GM18505 (cell line): ENCODE results near the gene MYOM1.

Source experiments
- ATAC-seq: cut with Tn5 transposase; IDR thresholded peaks from one replicate; pipeline ENCODE4 v1.9.1; 2021; ENCODE audit not compliant: unreplicated experiment
- POLR2A ChIP-seq: IDR thresholded peaks from 4 replicates; pipeline ENCODE4 v1.6.1; 2011; ENCODE audit warnings: borderline replicate concordance; ENCODE audit not compliant: insufficient read depth, insufficient read length; ENCODE audit errors: extremely low read depth

The MYOM1 gene

DNA sequence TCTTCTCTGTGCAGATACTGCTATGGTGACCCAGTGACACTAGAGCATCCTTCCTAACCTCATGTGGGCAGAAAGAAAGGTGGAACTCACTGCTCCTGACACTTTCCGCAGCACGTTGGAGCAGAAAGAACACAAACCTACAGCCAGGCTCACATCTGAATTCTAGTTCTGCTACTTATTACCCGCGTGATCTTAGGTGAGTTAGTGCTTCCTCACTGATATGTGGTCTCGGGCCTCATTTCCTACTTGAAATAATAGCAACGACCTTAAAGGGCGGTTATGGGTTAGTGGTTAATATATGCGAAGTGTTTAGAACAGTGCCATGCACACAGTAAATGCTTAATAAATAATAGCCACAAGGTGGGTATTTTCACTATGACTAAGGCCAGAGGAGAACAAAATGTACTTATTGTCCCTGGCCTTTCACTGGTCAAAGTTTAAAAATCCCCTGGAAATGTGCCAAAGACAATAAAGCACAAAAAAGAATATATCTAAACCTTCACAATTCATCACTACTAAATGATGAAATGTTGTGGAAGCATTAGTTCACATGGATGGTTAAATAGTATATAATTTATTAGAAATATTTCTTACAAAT lies 66.6 kb downstream of the MYOM1 start:
- ATAC-seq, result peak; percentile 77
- TF ChIP-seq POLR2A, result no peak

GRCh38 chr18:3152294-3152693 lies 67.5 kb downstream of the MYOM1 start:
- TF ChIP-seq POLR2A, result no peak
- no peak for ATAC-seq

GRCh38 chr18:3151399-3152264 lies 68.1 kb downstream of the MYOM1 start:
- TF ChIP-seq POLR2A, result no peak
- no peak for ATAC-seq

DNA sequence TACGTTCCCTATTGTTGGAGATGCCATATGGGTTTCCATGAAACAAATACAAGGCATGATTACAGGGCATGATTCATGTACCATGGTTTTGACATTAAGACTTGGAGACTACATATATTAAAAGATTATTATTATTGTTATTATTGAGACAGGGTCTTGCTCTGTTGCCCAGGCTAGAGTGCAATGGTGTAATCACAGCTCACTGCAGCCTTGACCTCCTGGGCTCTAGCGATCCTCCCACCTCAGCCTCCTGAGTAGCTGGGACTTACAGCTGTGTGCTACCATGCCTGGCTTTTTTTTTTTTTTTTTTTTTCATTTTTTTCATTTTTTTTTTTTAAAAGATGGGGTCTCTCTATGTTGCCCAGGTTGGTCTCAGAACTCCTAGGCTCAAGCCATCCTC lies 69.1 kb downstream of the MYOM1 start:
- ATAC-seq, result no peak
- no peak for TF ChIP-seq POLR2A

- no peak for ATAC-seq
- TF ChIP-seq POLR2A, result no peak
These were observed 69.5 kb downstream of the MYOM1 start for GRCh38 chr18:3150274-3150673.

DNA sequence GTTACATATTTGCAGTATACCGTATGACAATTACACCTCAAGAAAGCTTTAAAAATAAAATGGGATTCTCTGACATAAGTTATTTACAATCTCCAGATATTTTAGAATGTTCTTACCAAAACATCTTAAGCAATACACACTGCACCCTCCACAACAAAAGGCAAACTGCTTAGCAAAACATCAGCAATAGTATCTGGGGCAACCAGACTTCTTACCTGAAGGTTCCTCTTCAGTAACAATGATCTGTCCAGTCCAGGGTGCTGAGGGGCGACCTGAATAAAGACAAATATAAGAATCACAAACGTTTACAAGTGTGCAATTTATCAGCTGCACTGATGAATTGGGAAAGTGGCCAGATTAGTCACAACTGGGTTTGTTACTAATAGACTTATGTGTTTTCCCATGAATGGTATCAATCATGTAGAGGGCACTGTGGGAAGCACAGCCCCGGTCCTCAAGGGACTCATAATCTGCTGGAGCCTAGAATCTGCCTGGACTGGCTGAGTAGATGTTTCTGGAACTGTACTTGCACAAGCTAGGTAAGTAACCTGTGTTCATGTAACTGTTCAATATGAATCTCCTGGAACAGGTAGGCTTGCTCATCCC lies 70.7 kb downstream of the MYOM1 start:
- TF ChIP-seq POLR2A, result no peak
- no peak for ATAC-seq

- no peak for TF ChIP-seq POLR2A
- no peak for ATAC-seq
These were observed 71.7 kb downstream of the MYOM1 start for GRCh38 chr18:3147935-3148554.

GRCh38 chr18:3140986-3141639 lies 78.7 kb downstream of the MYOM1 start:
- no peak for ATAC-seq
- TF ChIP-seq POLR2A, result no peak

DNA sequence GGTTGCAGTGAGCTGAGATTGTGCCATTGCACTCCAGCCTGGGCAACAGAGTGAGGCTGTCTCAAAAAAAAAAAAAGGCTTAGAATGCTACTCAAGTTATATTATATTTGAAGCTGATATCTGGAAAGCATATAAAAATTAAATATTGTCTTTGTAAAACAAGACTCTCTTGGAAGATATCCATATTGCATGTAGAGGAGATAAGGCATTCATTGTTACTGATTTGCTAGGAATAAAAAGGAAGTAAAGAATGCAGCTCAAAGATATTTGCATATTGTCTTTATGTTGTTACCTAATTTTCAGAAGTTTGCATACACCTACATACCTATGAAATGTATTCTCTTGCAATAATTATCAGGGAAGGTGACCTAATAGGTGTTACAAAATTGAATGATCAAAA lies 79.4 kb downstream of the MYOM1 start:
- TF ChIP-seq POLR2A, result no peak
- no peak for ATAC-seq

GRCh38 chr18:3139406-3139805 lies 80.4 kb downstream of the MYOM1 start:
- ATAC-seq, result no peak
- no peak for TF ChIP-seq POLR2A

GRCh38 chr18:3138274-3138975 lies 81.3 kb downstream of the MYOM1 start:
- ATAC-seq, result no peak
- TF ChIP-seq POLR2A, result no peak

- no peak for TF ChIP-seq POLR2A
- ATAC-seq, result no peak
These were observed 84.2 kb downstream of the MYOM1 start for GRCh38 chr18:3135536-3135935.
